GM12874 (cell line): ENCODE results near the gene MYO7A.

Experiments
- CTCF ChIP-seq: IDR thresholded peaks from 2 replicates; pipeline ENCODE4 v1.5.1; 2011; ENCODE audit warnings: low read depth, mild to moderate bottlenecking, control low read depth, low read length, moderate library complexity; ENCODE audit not compliant: insufficient read depth

Gene MYO7A

GRCh38 chr11:77236901-77237300, 108.9 kb downstream of the MYO7A start:
- no peak for TF ChIP-seq CTCF

- TF ChIP-seq CTCF = no peak
Measured at GRCh38 chr11:77244277-77245027, 116.4 kb downstream of the MYO7A start.

- no peak for TF ChIP-seq CTCF
Measured at GRCh38 chr11:77249427-77249826, 121.4 kb downstream of the MYO7A start.

GRCh38 chr11:77250881-77251640, 123.0 kb downstream of the MYO7A start:
- no peak for TF ChIP-seq CTCF

- TF ChIP-seq CTCF = no peak
Measured at GRCh38 chr11:77252555-77253270, 124.7 kb downstream of the MYO7A start.

GRCh38 chr11:77253690-77254089, 125.6 kb downstream of the MYO7A start:
- no peak for TF ChIP-seq CTCF

GRCh38 chr11:77259641-77260040, 131.6 kb downstream of the MYO7A start:
- no peak for TF ChIP-seq CTCF
